ENCODE data around the gene CACNA1F. TPM values are rescaled to one million over a fixed set of nuclear protein-coding genes. Genes with fewer than 3 reads are reported as not detected.

Gene CACNA1F
- total RNA-seq, 1 donor, result not detected

DNA sequence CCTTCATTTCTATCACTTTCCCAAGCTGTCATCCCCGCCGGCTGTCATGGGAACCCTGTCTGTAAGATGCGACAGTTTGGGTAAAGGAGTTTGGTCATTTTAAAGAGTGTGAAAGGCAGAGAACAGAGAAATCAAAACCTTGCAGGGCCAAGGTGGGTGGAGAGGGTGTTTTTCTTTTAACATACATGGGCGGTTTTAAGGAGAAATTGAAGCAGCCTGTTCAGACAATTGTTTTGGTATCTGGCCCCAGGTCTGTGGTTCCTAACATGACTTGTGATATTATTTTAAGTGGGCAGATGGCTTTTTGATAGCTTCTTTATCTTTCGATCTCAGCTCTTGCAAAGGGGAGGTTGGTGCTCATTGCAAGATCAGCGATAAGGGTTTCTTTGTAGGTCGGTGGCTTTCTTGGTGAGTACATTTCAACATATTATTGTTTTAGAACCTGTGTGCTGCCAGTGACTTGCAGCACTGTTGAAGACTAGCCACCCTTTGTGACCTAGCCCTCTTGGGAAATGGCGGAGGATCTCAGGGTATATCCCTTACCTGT, 40.1 kb upstream of the CACNA1F start:
- DNase-seq (ENCODE audit: low read depth), result no peak
- TF ChIP-seq, protein P1, sequence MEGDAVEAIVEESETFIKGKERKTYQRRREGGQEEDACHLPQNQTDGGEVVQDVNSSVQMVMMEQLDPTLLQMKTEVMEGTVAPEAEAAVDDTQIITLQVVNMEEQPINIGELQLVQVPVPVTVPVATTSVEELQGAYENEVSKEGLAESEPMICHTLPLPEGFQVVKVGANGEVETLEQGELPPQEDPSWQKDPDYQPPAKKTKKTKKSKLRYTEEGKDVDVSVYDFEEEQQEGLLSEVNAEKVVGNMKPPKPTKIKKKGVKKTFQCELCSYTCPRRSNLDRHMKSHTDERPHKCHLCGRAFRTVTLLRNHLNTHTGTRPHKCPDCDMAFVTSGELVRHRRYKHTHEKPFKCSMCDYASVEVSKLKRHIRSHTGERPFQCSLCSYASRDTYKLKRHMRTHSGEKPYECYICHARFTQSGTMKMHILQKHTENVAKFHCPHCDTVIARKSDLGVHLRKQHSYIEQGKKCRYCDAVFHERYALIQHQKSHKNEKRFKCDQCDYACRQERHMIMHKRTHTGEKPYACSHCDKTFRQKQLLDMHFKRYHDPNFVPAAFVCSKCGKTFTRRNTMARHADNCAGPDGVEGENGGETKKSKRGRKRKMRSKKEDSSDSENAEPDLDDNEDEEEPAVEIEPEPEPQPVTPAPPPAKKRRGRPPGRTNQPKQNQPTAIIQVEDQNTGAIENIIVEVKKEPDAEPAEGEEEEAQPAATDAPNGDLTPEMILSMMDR (IDR thresholded peaks at IDR 0.05; ENCODE audit: insufficient read depth, low read depth, low read length), result no peak
- H3K4me3 ChIP-seq (ENCODE audit: low read depth, low read length), result no peak overlapping the region

DNA sequence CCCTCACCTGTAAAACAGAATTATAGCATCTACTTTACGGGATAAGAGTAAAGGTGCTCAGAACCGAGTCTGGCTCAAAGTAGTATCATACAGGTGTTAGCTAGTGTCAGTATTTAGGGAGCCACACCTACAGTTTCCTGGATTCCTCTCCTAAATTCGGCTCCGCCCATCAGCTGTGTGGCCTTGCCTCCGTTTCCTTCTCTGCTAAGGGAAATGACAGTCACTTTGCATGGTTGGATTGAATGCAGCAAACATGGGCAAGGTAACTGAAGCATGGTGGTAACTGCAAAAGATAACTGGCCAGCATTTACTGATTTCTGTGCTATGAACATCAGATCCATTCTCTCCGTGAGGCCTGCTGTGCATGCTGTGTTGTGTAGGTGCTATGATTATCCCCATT, 39.3 kb upstream of the CACNA1F start:
- TF ChIP-seq, protein P1 (IDR thresholded peaks at IDR 0.05; ENCODE audit: insufficient read depth, low read depth, low read length), result no peak
- no peak overlapping the region for H3K4me3 ChIP-seq (ENCODE audit: low read depth, low read length)
- no peak for DNase-seq (ENCODE audit: low read depth)

DNA sequence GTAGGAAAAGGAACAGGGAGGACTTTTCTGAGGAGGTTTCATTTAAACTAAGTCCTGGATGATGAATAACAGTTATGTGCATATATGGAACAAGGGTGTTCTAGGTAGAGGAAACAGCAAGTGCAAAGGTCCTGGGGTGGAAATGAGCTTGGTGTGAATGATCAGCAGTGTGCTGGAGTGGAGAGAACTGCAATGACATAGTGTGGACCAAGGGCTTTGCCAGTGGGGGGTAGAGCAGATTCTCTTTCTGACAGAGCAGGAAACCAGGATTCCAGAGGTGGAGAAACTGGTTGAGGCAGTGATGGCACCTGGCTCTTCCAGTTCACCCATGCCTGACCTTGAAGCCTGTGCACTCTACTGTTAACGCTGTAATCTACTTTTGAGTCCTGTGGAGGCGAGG, 38.2 kb upstream of the CACNA1F start:
- no peak overlapping the region for H3K4me3 ChIP-seq (ENCODE audit: low read depth, low read length)
- no peak for DNase-seq (ENCODE audit: low read depth)
- TF ChIP-seq, protein P1 (IDR thresholded peaks at IDR 0.05; ENCODE audit: insufficient read depth, low read depth, low read length), result no peak

DNA sequence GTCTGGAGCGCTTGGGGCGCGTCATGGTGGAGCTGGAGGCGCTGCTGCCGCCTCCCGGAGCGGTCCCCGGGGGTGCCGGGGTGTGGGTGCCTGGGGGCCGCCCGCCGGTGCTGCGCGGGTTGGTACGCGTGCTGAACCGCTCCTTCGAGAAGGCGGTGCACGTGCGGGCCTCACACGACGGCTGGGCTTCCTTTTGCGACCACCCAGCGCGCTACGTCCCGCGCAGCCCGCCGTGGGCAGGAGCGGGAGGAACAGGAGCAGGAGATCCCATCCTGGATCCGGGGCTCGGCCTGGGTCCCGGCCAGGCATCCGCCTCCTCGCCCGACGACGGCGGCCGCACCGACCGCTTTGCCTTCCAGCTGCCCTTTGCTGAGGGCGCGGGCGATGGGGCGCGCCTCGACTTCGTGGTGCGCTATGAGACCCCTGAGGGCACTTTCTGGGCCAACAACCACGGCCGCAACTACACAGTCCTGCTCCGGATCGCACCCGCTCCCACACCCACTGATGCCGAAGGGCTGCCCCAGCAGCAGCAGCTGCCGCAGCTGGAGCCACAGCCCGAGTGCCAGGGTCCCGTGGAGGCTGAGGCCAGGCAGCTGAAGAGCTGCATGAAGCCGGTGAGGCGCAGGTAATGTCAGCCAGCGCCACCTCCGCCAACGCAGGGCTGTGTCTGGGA, 37.2 kb upstream of the CACNA1F start:
- DNase-seq (ENCODE audit: low read depth), result no peak
- H3K4me3 ChIP-seq (ENCODE audit: low read depth, low read length), result peak overlapping the region; percentile 65
- TF ChIP-seq, protein P1 (IDR thresholded peaks at IDR 0.05; ENCODE audit: insufficient read depth, low read depth, low read length), result no peak

DNA sequence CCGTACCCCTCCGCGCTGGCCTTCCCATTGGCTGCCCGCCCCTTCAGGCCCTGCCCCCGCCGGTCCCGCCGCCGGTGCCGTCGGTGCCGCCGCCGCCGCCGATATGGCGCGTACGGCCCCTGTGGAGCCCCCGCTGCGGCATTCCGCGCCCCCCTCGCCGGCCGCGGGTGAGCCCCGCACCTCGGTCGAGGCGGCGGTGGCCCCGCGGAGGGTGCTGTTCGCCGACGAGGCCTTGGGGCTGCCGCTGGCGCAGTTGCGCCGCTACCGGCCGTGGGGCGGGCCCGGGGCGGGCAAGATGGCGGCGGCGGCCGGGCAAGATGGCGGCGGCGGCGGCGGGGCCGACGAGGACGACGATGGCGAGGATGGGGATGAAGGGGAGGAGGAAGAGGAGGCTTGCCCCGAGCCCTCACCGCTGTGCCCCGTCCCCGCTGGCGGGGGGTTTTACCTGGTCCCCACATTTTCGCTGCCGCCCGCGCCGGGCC, 36.7 kb upstream of the CACNA1F start, which contains the start of gene PPP1R3F:
Gene PPP1R3F (plus strand): TSS at position 27 of the 482 bp plus-strand sequence. CDS start 77 bp downstream, at position 104.
- peak within 1 kb of the TSS; percentile 70 for H3K4me3 ChIP-seq (ENCODE audit: low read depth, low read length)
- TF ChIP-seq, protein P1 (IDR thresholded peaks at IDR 0.05; ENCODE audit: insufficient read depth, low read depth, low read length), result no peak
- DNase-seq (ENCODE audit: low read depth), result no peak

DNA sequence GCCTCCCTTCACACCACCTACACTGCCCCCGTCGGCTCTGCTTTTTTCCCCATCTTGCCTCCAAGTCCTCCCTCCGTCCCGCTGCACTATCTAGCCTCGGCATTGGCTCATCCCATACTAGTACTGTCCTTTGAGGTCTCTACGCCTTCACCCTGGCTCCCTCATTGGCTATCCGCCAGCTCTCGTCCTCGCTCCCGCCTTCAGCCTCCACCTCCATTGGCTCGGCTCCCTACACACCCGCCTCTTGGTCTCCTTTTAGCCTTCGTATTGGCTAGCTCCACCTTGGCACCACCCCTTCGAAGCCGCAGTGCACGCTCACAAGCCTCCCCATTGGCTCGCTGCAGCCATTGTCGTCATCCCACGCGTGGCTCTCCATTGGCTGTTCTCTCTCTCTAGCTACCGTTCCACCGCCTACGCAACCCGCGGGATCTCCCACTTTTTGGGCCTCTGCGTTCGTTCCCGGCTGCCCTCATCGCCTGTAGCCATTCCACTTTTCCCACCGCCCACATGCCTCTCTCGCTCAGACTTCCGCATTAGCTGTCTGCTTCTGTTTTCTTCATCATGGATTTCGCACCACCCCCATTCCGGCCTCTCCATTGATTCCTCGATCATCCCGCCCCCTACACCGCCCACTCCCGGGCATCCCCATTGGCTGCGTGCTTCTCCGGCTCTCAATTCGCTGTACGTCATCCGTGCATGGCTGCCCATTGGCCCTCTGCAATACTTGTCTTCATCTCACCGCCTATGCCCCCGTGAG, 36.0 kb upstream of the CACNA1F start:
- peak overlapping the region; percentile 70 for H3K4me3 ChIP-seq (ENCODE audit: low read depth, low read length)
- TF ChIP-seq, protein P1 (IDR thresholded peaks at IDR 0.05; ENCODE audit: insufficient read depth, low read depth, low read length), result no peak
- DNase-seq (ENCODE audit: low read depth), result peak; percentile 98

All from fibroblast of villous mesenchyme (primary cell).